Neural crest cell (in vitro differentiated cells): ENCODE results near the gene COG2. TPM values are rescaled to one million over a fixed set of nuclear protein-coding genes. Genes with fewer than 3 reads are reported as not detected.

ENCODE experiments used
- DNase-seq: peaks from one replicate; pipeline ENCODE4 v3.0.0; 2021; ENCODE audit warnings: low read depth, mixed read lengths, low spot score
- H3K27ac Mint-ChIP-seq: one replicate; pipeline ENCODE4 v1.8.0; 2021; ENCODE audit warnings: mild to moderate bottlenecking, mixed read lengths; ENCODE audit not compliant: unreplicated experiment
- H3K27me3 Mint-ChIP-seq: 2 replicates; pipeline ENCODE4 v1.8.0; 2021; ENCODE audit warnings: low read depth, mild to moderate bottlenecking, mixed read lengths
- H3K36me3 Mint-ChIP-seq: 2 replicates; pipeline ENCODE4 v1.8.0; 2021; ENCODE audit warnings: low read depth, mild to moderate bottlenecking, mixed read lengths
- H3K4me1 Mint-ChIP-seq: 2 replicates; pipeline ENCODE4 v1.8.0; 2021; ENCODE audit warnings: mixed read lengths
- H3K4me3 Mint-ChIP-seq: one replicate; pipeline ENCODE4 v1.8.0; 2021; ENCODE audit warnings: mild to moderate bottlenecking, mixed read lengths
- H3K9me3 Mint-ChIP-seq: 2 replicates; pipeline ENCODE4 v1.8.0; 2021; ENCODE audit warnings: mixed read lengths
- total RNA-seq: library from RNA; stranded (reverse); gene quantifications from 2 replicates; pipeline ENCODE4 v1.2.1, GENCODE V29; 2021
- TF ChIP-seq, protein P1 (sequence below): fragments of 200-600 bp; sonication (generic); conservative IDR thresholded peaks from 2 replicates; pipeline ENCODE4 v1.5.0; 2021; ENCODE audit warnings: antibody characterized with exemption, mild to moderate bottlenecking

Gene COG2
- total RNA-seq, 1 donor from 2014 or later = 38.2 TPM

DNA sequence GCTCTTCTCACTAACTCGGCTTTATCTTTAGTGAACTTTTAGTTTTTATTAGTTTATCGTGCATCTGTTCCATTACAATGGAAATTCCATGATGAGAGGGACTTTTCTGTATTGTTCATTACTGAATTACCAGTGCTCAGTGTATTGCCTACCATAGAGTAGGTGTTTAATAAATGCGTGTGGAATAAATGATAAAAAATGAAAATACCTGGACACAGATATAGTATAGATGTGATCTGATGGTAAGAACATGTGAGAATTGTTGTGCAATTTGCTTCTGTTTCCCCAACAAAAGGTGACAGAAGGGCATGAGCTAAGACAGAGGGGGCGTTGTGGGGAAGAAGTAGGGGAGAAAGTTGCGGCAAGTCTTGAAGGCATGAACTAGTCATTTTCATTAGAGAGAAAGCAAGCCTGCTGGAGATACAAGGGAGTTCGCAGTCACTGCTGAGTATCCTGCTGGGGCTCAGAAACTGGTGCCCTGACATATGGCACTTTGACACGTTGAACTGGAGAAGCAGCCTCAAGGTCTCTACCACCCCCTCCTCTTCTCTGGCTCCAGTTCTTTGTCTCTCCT lies 5.6 kb upstream of the COG2 start:
- H3K27me3 Mint-ChIP-seq = peaks cover 44% of the 10 kb centered on the region
- TF ChIP-seq, protein P1, sequence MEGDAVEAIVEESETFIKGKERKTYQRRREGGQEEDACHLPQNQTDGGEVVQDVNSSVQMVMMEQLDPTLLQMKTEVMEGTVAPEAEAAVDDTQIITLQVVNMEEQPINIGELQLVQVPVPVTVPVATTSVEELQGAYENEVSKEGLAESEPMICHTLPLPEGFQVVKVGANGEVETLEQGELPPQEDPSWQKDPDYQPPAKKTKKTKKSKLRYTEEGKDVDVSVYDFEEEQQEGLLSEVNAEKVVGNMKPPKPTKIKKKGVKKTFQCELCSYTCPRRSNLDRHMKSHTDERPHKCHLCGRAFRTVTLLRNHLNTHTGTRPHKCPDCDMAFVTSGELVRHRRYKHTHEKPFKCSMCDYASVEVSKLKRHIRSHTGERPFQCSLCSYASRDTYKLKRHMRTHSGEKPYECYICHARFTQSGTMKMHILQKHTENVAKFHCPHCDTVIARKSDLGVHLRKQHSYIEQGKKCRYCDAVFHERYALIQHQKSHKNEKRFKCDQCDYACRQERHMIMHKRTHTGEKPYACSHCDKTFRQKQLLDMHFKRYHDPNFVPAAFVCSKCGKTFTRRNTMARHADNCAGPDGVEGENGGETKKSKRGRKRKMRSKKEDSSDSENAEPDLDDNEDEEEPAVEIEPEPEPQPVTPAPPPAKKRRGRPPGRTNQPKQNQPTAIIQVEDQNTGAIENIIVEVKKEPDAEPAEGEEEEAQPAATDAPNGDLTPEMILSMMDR = no peak
- no peaks in the 10 kb centered on the region for H3K36me3 Mint-ChIP-seq
- peaks cover 5% of the 10 kb centered on the region for H3K4me1 Mint-ChIP-seq
- H3K9me3 Mint-ChIP-seq = no peaks in the 10 kb centered on the region
- no peak overlapping the region for H3K4me3 Mint-ChIP-seq
- H3K27ac Mint-ChIP-seq = no peak overlapping the region
- DNase-seq = no peak

DNA sequence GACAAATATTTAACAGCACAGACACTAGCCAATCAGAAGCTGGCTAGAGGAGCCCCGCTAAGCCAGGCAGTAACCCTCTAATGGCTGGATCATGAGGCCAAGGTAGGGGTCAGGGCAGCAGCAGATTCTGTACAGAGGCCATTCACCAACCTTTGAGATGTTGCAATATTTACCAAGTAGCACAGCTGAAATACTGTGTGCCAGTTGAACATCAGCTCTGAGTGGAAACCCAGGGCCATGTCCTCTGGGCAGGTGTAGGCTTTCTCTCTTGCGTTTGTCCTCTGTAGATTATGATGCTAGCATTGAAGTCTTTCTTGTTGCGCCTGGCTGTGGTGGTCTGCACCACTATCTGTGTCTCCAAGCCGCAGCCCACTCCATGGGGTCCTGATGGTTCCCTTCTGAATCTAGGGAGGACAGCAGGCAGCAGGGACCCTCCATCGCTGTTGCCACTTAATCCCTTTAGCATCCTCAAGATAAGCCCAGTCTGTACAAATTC lies 2.5 kb upstream of the COG2 start:
- Mint-ChIP-seq H3K36me3 (no peaks in the 10 kb centered on the region), H3K27ac (no peak overlapping the region), H3K9me3 (no peaks in the 10 kb centered on the region), H3K4me1 (peaks cover 28% of the 10 kb centered on the region), H3K27me3 (peaks cover 45% of the 10 kb centered on the region), H3K4me3 (peak overlapping the region; percentile 72)
- DNase-seq = no peak
- TF ChIP-seq, protein P1 = no peak

DNA sequence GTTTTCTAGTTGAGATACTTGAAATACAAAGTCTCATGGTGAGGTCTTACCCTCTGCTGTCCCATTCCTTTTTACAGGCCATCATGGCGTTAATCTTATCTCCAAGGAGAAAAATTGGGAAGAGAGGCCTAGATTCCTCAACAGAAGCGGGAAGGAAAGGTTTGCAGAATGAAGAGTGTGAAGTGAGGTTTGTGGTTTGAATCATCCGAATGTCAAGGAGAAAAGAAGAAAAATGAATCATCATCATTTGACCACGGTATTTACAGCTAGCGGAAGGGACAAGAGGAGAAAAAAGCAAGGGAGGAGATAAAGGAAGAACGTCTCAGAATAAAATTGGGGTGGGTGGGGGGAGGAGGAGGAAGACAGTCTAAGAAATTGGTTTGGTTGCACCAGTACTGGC lies 935 bp upstream of the COG2 start:
- H3K36me3 Mint-ChIP-seq = no peaks in the 10 kb centered on the region
- peaks cover 33% of the 10 kb centered on the region for H3K4me1 Mint-ChIP-seq
- TF ChIP-seq, protein P1 = no peak
- H3K9me3 Mint-ChIP-seq = no peaks in the 10 kb centered on the region
- DNase-seq = no peak
- peak overlapping the region; percentile 74 for H3K4me3 Mint-ChIP-seq
- H3K27ac Mint-ChIP-seq = no peak overlapping the region
- H3K27me3 Mint-ChIP-seq = peaks cover 45% of the 10 kb centered on the region

GRCh38 chr1:230641900-230642262 lies 400 bp upstream of the COG2 start:
- peak overlapping the region; percentile 98 for H3K4me3 Mint-ChIP-seq
- DNase-seq = no peak
- H3K9me3 Mint-ChIP-seq = no peaks in the 10 kb centered on the region
- no peaks in the 10 kb centered on the region for H3K36me3 Mint-ChIP-seq
- peaks cover 33% of the 10 kb centered on the region for H3K4me1 Mint-ChIP-seq
- H3K27me3 Mint-ChIP-seq = peaks cover 40% of the 10 kb centered on the region
- no peak overlapping the region for H3K27ac Mint-ChIP-seq
- TF ChIP-seq, protein P1 = no peak

GRCh38 chr1:230643908-230644307 lies 1.6 kb downstream of the COG2 start:
- Mint-ChIP-seq H3K4me3 (peak overlapping the region; percentile 98), H3K36me3 (no peaks in the 10 kb centered on the region), H3K27me3 (peaks cover 20% of the 10 kb centered on the region), H3K27ac (no peak overlapping the region), H3K9me3 (no peaks in the 10 kb centered on the region), H3K4me1 (peaks cover 33% of the 10 kb centered on the region)
- TF ChIP-seq, protein P1 = no peak
- DNase-seq = no peak
